Measurements from ENCODE around the gene CCL25. TPM values are rescaled to one million over a fixed set of nuclear protein-coding genes. Genes with fewer than 3 reads are reported as not detected.

Gene CCL25
- total RNA-seq, 4 donors from 2014 or later = not detected

DNA sequence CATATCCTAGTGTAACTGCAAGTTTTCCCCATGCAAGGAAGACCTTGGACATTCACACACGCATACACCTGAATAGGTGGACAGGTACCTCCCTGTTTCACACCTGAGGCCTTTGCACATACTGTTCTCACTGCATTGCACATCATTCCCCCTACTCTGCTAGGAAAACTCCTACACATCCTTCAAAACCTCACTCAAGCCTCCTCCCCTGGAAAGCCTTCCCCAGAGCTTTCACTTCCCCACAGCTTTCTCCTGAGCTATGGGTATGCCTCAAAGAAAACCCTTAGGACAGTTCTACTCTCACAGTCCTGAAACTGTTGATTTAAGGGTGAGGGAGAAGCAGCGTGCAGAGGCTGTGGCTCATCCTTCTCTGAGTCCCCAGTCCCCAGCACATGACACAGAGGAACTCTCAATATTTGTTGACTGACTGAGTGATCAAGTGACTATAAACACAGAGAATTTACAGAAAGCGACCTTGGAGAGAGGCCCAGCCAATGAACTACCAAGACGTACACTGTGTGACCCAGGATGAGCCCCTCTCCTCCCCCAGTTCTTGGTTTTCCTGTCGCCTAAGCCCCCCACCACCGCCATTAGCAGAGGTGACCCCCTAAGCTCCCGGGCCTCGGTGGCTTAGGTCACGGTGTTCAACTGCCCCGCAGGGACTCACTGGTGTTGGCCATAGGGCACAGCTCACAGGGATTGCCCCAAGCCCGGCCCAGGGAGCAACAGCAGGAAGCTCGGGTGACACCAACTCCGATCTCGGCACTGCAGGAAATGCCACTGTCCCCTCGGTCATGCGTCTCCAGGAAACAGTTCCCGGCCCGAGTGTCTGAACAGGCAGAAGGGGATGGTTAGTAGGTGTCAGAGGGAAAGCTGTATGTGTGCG lies 56.2 kb downstream of the CCL25 start:
- no peak overlapping the region for H3K27ac ChIP-seq (replicated peaks in 1 of 4)
- H3K9me3 ChIP-seq = no peaks in the 10 kb centered on the region
- no peak overlapping the region for H3K4me3 ChIP-seq
- TF ChIP-seq POLR2AphosphoS5 (IDR thresholded peaks at IDR 0.05) = no peak
- TF ChIP-seq, protein P1, sequence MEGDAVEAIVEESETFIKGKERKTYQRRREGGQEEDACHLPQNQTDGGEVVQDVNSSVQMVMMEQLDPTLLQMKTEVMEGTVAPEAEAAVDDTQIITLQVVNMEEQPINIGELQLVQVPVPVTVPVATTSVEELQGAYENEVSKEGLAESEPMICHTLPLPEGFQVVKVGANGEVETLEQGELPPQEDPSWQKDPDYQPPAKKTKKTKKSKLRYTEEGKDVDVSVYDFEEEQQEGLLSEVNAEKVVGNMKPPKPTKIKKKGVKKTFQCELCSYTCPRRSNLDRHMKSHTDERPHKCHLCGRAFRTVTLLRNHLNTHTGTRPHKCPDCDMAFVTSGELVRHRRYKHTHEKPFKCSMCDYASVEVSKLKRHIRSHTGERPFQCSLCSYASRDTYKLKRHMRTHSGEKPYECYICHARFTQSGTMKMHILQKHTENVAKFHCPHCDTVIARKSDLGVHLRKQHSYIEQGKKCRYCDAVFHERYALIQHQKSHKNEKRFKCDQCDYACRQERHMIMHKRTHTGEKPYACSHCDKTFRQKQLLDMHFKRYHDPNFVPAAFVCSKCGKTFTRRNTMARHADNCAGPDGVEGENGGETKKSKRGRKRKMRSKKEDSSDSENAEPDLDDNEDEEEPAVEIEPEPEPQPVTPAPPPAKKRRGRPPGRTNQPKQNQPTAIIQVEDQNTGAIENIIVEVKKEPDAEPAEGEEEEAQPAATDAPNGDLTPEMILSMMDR (IDR thresholded peaks at IDR 0.05) = no peak
- no peak for TF ChIP-seq POLR2A (IDR thresholded peaks at IDR 0.05; ENCODE audit: low read depth)
- no peak for TF ChIP-seq EP300 (IDR thresholded peaks at IDR 0.05)
- no peaks in the 10 kb centered on the region for H3K4me1 ChIP-seq
- intact Hi-C loops (cut with DNase I) = no loop called here
- WGBS = 82% methylated on average over 19 of the region's 19 CpGs
- H3K27me3 ChIP-seq = peaks cover 0 to 20% (median 0%) of the 10 kb centered on the region in 4 donors
- H3K36me3 ChIP-seq = no peaks in the 10 kb centered on the region
- no peak for DNase-seq (ENCODE audit: extremely low spot score)

DNA sequence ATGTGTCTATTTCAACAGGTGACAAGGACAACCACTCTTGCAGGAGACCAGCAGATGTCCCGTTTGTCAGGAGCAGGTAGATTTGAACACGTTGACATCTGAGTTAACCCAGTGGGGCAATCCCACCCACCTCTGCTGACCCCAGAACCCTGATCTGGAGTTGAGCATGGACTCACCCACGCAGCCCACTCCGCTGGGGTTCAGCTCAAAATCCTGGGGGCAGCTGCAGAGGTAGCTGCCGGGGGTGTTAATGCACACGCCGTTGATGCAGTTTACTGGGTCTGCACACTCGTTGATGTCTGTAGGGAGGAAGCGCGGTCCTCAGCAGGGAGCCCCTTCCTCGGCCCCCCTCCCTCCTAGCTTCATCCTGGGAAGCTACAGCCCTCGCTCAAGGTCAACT lies 56.9 kb downstream of the CCL25 start:
- no peak for DNase-seq (ENCODE audit: extremely low spot score)
- WGBS = 79% methylated on average over 10 of the region's 12 CpGs
- Histone ChIP-seq H3K36me3 (no peaks in the 10 kb centered on the region), H3K4me1 (no peaks in the 10 kb centered on the region), H3K4me3 (no peak overlapping the region), H3K27ac (replicated peaks in 1 of 4) (no peak overlapping the region), H3K27me3 (peaks cover 0 to 20% (median 0%) of the 10 kb centered on the region in 4 donors), H3K9me3 (no peaks in the 10 kb centered on the region)
- intact Hi-C loops (cut with DNase I) = no loop called here
- no peak for TF ChIP-seq EP300 (IDR thresholded peaks at IDR 0.05)
- TF ChIP-seq, protein P1 (IDR thresholded peaks at IDR 0.05) = no peak
- no peak for TF ChIP-seq POLR2AphosphoS5 (IDR thresholded peaks at IDR 0.05)
- no peak for TF ChIP-seq POLR2A (IDR thresholded peaks at IDR 0.05; ENCODE audit: low read depth)

DNA sequence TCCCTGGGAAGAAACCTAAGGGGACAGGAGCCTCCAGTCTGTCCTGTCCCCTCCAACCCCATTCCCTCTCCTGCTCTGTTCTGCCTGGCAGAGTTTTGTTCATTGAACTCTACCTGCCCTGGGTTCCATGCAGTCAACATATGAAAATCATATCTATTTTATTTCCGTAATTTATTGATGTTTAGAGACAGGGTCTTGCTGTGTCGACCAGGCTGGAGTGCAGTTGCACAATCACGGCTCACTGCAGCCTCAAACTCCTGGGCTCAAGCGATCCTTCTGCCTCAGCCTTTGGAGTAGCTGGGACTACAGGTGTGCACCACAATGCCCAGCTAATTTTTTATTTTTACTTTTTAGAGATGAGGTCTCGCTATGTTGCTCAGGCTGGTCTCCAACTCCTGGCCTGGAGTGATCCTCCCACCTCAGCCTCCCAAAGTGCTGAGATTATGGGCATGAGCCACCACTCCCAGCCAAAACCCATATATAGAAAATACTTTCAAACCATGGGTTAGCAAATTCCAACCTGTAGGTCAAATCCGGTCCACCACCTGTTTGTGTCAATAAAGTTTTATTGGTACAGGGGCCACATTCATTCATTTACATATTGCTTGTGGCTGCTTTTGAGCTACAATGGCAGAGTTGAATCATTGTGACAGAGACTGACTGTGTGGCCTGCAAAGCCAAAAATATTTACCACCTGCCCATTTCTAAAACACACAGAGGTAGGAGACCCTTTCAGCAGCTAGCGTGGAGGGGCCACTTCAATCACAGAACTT lies 57.5 kb downstream of the CCL25 start:
- Histone ChIP-seq H3K4me1 (no peaks in the 10 kb centered on the region), H3K27ac (replicated peaks in 1 of 4) (no peak overlapping the region), H3K9me3 (no peaks in the 10 kb centered on the region), H3K4me3 (no peak overlapping the region), H3K27me3 (peaks cover 0 to 20% (median 0%) of the 10 kb centered on the region in 4 donors), H3K36me3 (no peaks in the 10 kb centered on the region)
- intact Hi-C loops (cut with DNase I) = no loop called here
- 94% methylated on average over 7 of the region's 7 CpGs for WGBS
- no peak for TF ChIP-seq EP300 (IDR thresholded peaks at IDR 0.05)
- TF ChIP-seq, protein P1 (IDR thresholded peaks at IDR 0.05) = no peak
- TF ChIP-seq POLR2A (IDR thresholded peaks at IDR 0.05; ENCODE audit: low read depth) = no peak
- no peak for TF ChIP-seq POLR2AphosphoS5 (IDR thresholded peaks at IDR 0.05)
- no peak for DNase-seq (ENCODE audit: extremely low spot score)

DNA sequence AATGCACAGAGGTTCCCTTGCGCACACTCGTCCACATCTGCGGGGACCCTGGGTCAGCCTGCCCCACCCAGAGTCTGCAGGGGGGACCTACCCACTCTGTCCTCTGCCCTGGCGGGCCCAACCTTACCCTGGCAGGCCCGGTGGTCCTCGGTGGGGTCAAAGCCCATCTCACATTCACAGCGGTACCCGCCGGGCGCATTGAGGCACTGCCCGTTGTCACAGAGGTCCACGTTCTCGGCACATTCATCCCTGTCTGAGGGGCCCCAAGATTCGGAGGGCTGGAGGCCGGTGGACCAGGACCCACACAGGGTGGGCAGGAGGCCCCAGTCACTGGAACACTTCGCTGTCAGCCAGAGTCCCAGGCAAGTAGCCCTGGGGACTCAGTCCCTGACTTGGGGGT lies 58.4 kb downstream of the CCL25 start:
- WGBS = 94% methylated on average over 15 of the region's 16 CpGs
- no peak for DNase-seq (ENCODE audit: extremely low spot score)

More for the DNA sequence above, 58.4 kb downstream of the CCL25 start:
- Histone ChIP-seq H3K27me3 (peaks cover 0 to 19% (median 0%) of the 10 kb centered on the region in 4 donors), H3K36me3 (no peaks in the 10 kb centered on the region), H3K4me1 (no peaks in the 10 kb centered on the region), H3K9me3 (no peaks in the 10 kb centered on the region), H3K4me3 (no peak overlapping the region), H3K27ac (replicated peaks in 1 of 4) (no peak overlapping the region)
- intact Hi-C loops (cut with DNase I) = no loop called here
- TF ChIP-seq, protein P1 (IDR thresholded peaks at IDR 0.05) = no peak
- TF ChIP-seq POLR2A (IDR thresholded peaks at IDR 0.05; ENCODE audit: low read depth) (no peak), EP300 (IDR thresholded peaks at IDR 0.05) (no peak), POLR2AphosphoS5 (IDR thresholded peaks at IDR 0.05) (no peak)
